IPS-NIHi7 (cell line): ENCODE results near the gene SLC23A1.
"Not testable (repeated sequence)": the region's sequence is repeated elsewhere in the genome, so short reads cannot be mapped to it uniquely, and the experiment has no call there.

Source experiments
- DNase-seq: peaks from one replicate; pipeline ENCODE4 v3.0.0; 2012; ENCODE audit warnings: mixed read lengths; ENCODE audit errors: extremely low spot score

The SLC23A1 gene

GRCh38 chr5:139389701-139390638 is 6.9 kb upstream of the SLC23A1 start, which contains the start of gene MZB1:
Gene MZB1 (minus strand): TSS chr5:139389913. CDS start chr5:139389856, 57 bp downstream.
- DNase-seq, result no peak

DNA sequence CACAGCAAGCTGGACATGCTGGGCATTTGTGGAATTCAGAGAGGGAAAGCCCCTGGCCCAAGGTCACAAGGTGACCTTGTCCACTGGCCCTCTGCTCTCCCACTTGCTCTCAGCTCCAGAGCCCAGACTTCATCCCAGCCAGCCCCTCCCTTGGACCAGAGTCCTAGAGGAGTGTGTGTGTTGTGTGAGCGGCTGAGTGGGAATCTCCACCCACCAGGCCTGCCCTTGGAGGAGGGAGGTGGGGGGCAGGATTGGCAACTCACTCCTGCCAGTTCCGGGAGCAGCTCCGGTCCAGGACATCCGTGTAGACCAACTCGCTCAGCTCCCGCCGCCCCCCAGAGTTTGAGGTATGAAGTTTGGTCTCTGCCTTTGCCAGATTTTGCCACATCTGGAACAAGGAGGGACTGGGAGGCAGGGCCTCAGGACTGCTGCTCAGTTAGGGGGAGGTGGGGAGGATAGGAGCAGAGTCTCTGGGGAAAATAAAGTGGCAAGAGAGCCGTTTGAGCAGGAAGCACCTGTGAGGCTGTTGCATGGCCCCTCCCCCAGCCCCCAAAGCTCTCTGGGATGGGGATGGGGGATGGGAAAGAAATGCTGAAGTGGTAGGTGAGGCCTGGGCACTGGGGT is 5.2 kb upstream of the SLC23A1 start:
- DNase-seq, result peak; percentile 43

DNA sequence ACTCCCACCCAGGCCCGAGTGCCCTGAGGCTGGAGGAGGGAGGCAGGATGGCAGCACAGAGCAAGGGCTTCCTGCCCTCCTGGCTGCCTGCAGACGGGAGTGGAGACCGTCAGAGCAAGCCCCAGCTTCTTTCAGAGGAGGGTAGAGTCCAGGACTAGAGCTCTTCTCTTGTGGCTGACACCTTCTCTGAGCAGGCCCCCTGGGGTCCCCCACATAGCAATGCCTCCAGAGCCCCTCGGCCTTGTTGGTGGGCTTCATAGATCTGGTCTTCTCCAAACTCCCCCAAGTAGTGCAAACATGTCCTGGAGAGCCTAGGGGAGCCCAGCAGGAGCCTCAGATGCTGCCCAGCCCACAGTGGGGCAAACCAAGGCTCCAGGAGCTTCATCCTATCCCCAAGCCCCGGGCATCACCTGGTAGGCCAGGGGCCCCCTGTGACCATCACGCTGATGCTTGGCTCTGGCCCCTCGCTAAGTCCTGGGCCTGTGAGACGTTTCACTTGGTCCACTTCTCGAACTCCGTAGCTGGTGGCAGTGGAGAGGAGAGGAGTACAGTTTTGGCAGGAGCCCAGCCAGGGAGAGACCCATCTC is 4.6 kb upstream of the SLC23A1 start:
- no peak for DNase-seq

GRCh38 chr5:139386956-139387355 is 3.9 kb upstream of the SLC23A1 start:
- DNase-seq, result not testable (repeated sequence)

- no peak for DNase-seq
Observed at GRCh38 chr5:139386050-139386438, 2.9 kb upstream of the SLC23A1 start.

DNA sequence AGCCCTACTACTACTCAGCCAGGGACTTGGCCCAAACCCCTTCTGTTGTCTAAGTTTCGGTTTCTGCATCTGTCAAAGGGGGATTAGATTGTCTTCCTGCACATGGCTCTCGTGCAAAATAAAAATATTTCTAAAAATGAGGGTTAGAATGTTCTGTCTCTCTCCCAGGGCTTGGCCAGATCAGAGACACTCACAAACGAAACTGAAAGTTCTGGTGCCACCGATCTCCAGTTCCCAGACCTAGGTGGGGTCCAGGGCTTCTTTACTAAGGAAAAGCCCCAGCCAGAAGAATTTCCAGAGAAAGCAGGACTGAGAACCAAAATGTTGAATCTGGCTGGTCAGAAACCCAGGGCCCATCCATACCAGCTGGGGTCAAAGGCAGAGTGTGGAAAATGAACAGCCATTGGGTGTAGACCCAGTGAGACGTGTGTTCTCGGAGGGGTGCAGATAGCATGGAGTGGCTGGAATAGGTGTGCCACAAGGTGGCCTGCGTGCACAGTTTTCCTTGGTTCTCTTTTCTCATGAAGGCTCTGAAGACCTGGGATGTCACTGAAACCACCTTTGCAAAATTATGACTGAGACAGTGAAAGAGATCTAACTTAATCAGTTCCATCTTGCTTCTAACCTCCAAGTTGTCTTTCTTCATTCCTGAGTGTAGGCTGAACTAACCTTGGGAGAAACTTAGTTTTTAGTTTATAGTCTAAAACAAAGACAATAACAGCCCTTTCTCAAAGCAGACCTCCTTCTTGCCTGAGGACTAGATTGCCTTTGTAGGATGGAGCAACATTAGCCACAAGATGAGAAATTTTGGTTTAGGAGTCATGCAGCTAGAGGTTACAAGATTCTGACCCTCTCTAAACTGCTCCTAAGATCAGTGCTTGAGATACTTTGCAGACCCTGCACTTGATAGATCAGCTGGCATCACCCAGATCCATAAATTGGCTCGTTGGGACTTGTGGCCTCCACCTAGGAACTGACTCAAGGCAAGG is 2.3 kb upstream of the SLC23A1 start:
- DNase-seq, result no peak

- no peak for DNase-seq
Observed at GRCh38 chr5:139384591-139385051, 1.5 kb upstream of the SLC23A1 start.

GRCh38 chr5:139383993-139384590 is 995 bp upstream of the SLC23A1 start:
- no peak for DNase-seq

- no peak for DNase-seq
Observed at GRCh38 chr5:139382807-139383206, 290 bp downstream of the SLC23A1 start.

- DNase-seq, result no peak
Observed at GRCh38 chr5:139381837-139382761, 998 bp downstream of the SLC23A1 start.

- DNase-seq, result no peak
Observed at GRCh38 chr5:139379626-139380449, 3.3 kb downstream of the SLC23A1 start.

DNA sequence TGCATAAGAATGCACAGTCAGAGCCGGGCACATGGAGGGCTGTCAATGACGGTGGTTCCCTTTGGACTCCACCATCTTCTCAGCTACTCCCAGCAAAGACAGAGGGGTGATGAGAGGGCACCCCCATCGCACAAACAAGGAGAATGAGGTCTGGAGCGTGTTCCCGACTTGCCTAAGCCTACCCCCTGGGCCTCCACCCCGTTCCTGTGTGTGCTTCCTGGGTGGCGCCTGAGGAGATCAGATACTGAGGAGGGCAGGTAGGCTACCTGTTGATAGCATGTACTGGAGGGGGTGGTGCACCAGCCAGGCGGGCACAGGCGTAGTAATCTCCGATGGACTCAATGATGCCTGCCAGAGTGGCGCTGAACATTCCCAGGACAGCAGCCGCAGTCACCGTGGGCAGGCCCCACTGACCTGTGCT is 4.1 kb downstream of the SLC23A1 start:
- DNase-seq, result no peak

DNA sequence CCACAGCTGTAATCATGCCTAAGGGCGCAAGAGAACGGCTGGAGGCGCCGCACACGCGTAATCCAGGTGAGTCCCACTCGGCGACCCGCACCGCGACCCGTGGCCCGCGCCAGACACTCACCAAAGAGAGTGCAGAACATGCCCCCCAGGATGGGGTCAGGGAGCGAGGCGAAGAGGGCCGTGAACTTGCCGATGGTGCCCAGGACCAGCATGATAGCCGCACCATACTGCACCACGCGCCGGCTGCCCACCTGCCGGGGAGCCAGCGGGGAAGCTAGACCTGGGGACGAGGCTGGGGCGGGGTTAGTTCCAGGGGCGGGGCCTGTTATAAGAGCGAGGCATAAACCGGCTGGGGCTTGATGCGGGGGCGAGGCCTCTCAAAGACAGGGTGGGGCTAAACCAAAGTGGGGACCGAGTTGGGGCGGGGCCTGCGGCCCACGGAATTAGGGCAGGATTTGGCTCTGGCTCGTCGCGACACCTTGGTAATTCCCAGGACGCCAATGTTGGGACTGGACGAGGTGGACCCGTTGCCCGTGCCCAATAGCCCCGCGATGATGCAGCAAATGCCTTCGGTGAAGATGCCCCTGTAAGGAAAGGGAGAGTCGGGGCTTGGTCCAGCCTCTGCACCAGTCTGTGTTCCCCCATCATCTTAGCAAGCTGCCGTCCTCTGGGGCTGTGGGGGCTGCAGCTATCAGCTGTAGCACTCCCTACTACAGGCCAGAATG is 4.8 kb downstream of the SLC23A1 start:
- DNase-seq, result peak; percentile 79

DNA sequence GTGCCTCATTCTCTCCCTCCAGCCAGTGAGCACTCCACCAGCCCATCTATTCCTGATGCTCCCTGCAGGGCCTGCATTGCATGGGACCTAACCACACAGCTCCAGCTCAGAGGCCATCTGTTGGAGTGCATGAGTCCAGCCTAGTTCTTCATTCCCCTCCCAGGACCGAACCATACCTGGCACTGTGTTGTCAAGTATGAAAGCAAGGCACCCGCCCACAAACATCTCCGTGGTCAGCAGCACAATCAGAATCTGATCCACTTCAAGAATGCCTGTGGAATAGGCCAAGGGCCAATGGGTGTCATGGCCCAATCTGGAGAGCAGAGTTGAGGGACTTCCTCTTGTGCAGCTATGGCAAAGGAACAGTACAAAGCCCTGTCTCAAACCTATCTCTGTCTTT is 5.9 kb downstream of the SLC23A1 start:
- no peak for DNase-seq

- no peak for DNase-seq
Observed at GRCh38 chr5:139376364-139376763, 6.7 kb downstream of the SLC23A1 start.

DNA sequence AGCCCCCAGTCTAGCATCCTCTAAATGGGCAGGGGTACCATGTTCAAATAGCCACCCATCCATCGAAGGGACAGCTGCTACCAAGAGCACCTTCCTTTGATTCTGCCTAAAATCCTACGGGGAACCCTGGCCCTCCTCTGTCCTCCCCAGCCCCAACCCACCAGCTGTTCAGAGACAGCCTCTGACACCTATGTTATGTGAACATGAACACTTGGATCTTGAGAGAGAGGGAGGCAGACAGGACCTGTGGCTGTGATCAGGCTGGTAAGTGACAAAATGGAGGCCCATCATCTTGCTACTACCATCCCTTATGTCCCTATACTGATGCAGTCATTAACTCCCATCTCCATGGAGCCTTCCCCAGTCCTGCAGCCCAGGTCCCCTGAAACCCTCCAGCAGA is 8.2 kb downstream of the SLC23A1 start:
- no peak for DNase-seq

DNA sequence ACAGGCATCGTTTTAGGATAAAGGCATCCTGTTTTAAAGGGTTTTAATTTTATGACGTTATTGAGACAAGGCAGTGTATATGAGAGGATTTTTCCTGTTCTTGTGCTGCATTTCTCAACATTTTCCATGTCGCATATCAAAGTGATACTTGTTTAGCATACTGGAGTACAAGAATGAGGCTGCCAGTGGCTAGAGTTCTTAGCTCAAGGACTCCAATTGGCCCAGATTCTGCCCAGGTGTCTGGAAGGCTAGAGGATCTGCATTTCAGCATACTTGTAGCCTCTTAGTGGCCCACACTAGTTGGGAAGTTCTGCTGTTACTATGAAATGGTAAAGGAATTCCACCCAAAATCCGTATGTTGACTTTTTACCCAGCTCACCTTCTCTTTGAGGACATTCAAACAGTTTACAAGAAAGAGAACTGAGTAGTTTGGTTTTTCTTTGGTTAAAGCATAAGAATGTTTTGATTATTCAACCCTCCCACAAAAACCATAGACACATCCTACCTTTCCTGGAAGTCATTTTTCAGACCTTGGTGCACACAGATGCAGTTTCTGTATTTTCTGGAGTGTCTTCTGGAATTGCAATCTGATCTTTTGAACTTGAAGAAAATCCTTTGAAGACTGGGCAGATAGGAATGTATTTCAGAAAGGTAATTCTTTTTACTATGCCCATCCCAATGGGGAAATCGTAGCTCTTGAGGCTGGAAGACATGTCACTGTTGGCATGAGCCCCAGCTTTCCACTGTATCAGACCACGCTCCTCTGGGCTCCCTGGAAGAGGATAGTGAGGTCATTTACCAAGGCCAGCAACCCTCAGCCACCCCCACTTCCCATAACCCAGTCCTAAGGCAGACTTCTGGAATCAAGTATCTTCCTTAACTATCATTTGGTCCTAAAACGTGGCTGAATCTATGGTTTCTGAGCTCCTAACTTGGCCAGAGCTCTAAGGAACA is 11.3 kb downstream of the SLC23A1 start:
- DNase-seq, result no peak
